ENCODE measurements around the gene PTPRM.

DNA sequence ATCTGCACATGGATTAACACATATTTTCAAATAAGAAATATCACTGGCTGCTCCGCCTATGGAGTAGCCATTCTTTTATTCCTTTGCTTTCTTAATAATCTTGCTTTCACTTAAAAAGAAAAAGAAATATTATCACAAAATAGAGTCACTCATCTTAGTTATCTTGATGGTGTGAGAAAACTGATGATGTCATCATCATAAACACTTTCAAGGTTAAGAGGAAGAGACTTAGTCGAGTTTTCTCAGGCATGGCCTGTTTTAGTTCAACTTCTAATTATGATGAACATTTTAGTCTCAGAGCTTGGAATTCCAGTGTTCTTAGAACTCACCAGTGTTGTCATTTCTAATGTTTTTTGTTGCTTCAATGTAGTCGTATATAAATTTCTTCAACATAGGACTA is 506.1 kb downstream of the PTPRM start:
- TF ChIP-seq, protein P1, sequence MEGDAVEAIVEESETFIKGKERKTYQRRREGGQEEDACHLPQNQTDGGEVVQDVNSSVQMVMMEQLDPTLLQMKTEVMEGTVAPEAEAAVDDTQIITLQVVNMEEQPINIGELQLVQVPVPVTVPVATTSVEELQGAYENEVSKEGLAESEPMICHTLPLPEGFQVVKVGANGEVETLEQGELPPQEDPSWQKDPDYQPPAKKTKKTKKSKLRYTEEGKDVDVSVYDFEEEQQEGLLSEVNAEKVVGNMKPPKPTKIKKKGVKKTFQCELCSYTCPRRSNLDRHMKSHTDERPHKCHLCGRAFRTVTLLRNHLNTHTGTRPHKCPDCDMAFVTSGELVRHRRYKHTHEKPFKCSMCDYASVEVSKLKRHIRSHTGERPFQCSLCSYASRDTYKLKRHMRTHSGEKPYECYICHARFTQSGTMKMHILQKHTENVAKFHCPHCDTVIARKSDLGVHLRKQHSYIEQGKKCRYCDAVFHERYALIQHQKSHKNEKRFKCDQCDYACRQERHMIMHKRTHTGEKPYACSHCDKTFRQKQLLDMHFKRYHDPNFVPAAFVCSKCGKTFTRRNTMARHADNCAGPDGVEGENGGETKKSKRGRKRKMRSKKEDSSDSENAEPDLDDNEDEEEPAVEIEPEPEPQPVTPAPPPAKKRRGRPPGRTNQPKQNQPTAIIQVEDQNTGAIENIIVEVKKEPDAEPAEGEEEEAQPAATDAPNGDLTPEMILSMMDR (IDR thresholded peaks at IDR 0.05; ENCODE audit: insufficient read depth, low read length, poor library complexity, severe bottlenecking): no peak
- TF ChIP-seq EZH2phosphoT487 (conservative IDR thresholded peaks at IDR 0.05; ENCODE audit: low read length): no peak

Measured in SU-DHL-6 (cell line).